GM10266 (cell line): ENCODE measurements around the gene TIAL1.

Experiments
- DNase-seq: peaks from one replicate; pipeline ENCODE4 v3.0.0; 2012; ENCODE audit errors: extremely low spot score
- CTCF ChIP-seq: IDR thresholded peaks from 2 replicates; pipeline ENCODE4 v1.5.1; 2012; ENCODE audit warnings: mild to moderate bottlenecking, low read depth; ENCODE audit not compliant: control insufficient read depth, insufficient read depth; ENCODE audit errors: missing control alignments

Gene TIAL1

GRCh38 chr10:119640384-119640783 lies 43.6 kb upstream of the TIAL1 start:
- DNase-seq: no peak
- no peak for TF ChIP-seq CTCF

- no peak for TF ChIP-seq CTCF
Measured at GRCh38 chr10:119638982-119639381, 42.2 kb upstream of the TIAL1 start.

GRCh38 chr10:119637631-119638030 lies 40.9 kb upstream of the TIAL1 start:
- TF ChIP-seq CTCF: no peak

More at GRCh38 chr10:119638982-119639381, 42.2 kb upstream of the TIAL1 start:
- DNase-seq: no peak

GRCh38 chr10:119634219-119634544 lies 37.4 kb upstream of the TIAL1 start:
- DNase-seq: no peak
- no peak for TF ChIP-seq CTCF

More at GRCh38 chr10:119637631-119638030, 40.9 kb upstream of the TIAL1 start:
- DNase-seq: no peak

GRCh38 chr10:119633538-119634218 lies 36.9 kb upstream of the TIAL1 start:
- DNase-seq: no peak
- TF ChIP-seq CTCF: no peak

- DNase-seq: no peak
- no peak for TF ChIP-seq CTCF
Measured at GRCh38 chr10:119630300-119630699, 33.5 kb upstream of the TIAL1 start.

- TF ChIP-seq CTCF: no peak
- DNase-seq: no peak
Measured at GRCh38 chr10:119625570-119626280, 29.0 kb upstream of the TIAL1 start.
